Endodermal cell (in vitro differentiated cells): ENCODE data around the gene VKORC1. TPM values are rescaled to one million over a fixed set of nuclear protein-coding genes. Genes with fewer than 3 reads are reported as not detected.
"Not testable (repeated sequence)": the region's sequence is repeated elsewhere in the genome, so short reads cannot be mapped to it uniquely, and the experiment has no call there.

Experiments
- DNase-seq: peaks from one replicate; pipeline ENCODE4 v3.0.0-alpha.2; 2017
- H3K27ac ChIP-seq: 2 replicates; pipeline ENCODE4 v1.5.1; 2013; ENCODE audit warnings: mild to moderate bottlenecking, low read depth, low read length, moderate library complexity
- H3K27me3 ChIP-seq: 2 replicates; pipeline ENCODE4 v1.6.1; 2013; ENCODE audit warnings: mild to moderate bottlenecking, low read length, moderate library complexity; ENCODE audit not compliant: insufficient read depth, control insufficient read depth, poor library complexity, severe bottlenecking
- H3K36me3 ChIP-seq: 2 replicates; pipeline ENCODE4 v1.7.0; 2013; ENCODE audit warnings: mild to moderate bottlenecking, low read length, moderate library complexity; ENCODE audit not compliant: control insufficient read depth, insufficient read depth
- H3K4me1 ChIP-seq: one replicate; pipeline ENCODE4 v1.7.0; 2013; ENCODE audit warnings: low read length; ENCODE audit not compliant: control insufficient read depth, insufficient read depth
- H3K4me3 ChIP-seq: 2 replicates; pipeline ENCODE4 v1.5.1; 2013; ENCODE audit warnings: mild to moderate bottlenecking, low read length, moderate library complexity
- H3K9ac ChIP-seq: 2 replicates; pipeline ENCODE4 v1.6.1; 2013; ENCODE audit warnings: mild to moderate bottlenecking, low read length, moderate library complexity; ENCODE audit not compliant: poor library complexity, severe bottlenecking; ENCODE audit errors: extremely low read depth
- H3K9me3 ChIP-seq: 2 replicates; pipeline ENCODE4 v1.6.1; 2013; ENCODE audit warnings: mild to moderate bottlenecking, low read length, moderate library complexity; ENCODE audit not compliant: control insufficient read depth
- H3K27ac Mint-ChIP-seq: 2 replicates; pipeline ENCODE4 v1.8.0; 2020; ENCODE audit warnings: mixed read lengths
- H3K27me3 Mint-ChIP-seq: 2 replicates; pipeline ENCODE4 v1.8.0; 2021; ENCODE audit warnings: mild to moderate bottlenecking, mixed read lengths; ENCODE audit not compliant: insufficient read depth
- H3K36me3 Mint-ChIP-seq: 2 replicates; pipeline ENCODE4 v1.8.0; 2020; ENCODE audit warnings: low read depth, mixed read lengths
- H3K4me1 Mint-ChIP-seq: 2 replicates; pipeline ENCODE4 v1.8.0; 2020; ENCODE audit warnings: mixed read lengths
- H3K4me3 Mint-ChIP-seq: 2 replicates; pipeline ENCODE4 v1.8.0; 2020; ENCODE audit warnings: mild to moderate bottlenecking, moderate library complexity, mixed read lengths
- H3K9me3 Mint-ChIP-seq: 2 replicates; pipeline ENCODE4 v1.8.0; 2020; ENCODE audit warnings: mild to moderate bottlenecking, mixed read lengths
- CTCF ChIP-seq: fragments of 200-600 bp; sonication (generic); conservative IDR thresholded peaks from 2 replicates; pipeline ENCODE4 v1.5.0; 2021; ENCODE audit warnings: antibody characterized with exemption, mild to moderate bottlenecking
- WGBS, 2 experiments: methylation state at CpG; one replicate each; pipeline versions ENCODE4 v1.1.5 to v1.1.7; 2013; ENCODE audit warnings: missing lambda C conversion rate in 2 of 2, mixed read lengths in 1 of 2; ENCODE audit not compliant: insufficient coverage in 1 of 2, insufficient read length in 1 of 2; 5-methylcytosine and 5-hydroxymethylcytosine counted together
- total RNA-seq, 2 donors: library from RNA; stranded (reverse); fragmentation: NEBNext Ultra II Directional in 1 of 2; extraction: Animal tissue kit (Norgen Biotek cat#: 25700) in 1 of 2; gene quantifications; 2 replicates in 1 of 2; 3 replicates in 1 of 2; pipeline ENCODE4 v1.2.1, GENCODE V29; 2021

Gene VKORC1
- total RNA-seq, 2 donors from 2014 or later = 53.7 to 63.0 TPM

DNA sequence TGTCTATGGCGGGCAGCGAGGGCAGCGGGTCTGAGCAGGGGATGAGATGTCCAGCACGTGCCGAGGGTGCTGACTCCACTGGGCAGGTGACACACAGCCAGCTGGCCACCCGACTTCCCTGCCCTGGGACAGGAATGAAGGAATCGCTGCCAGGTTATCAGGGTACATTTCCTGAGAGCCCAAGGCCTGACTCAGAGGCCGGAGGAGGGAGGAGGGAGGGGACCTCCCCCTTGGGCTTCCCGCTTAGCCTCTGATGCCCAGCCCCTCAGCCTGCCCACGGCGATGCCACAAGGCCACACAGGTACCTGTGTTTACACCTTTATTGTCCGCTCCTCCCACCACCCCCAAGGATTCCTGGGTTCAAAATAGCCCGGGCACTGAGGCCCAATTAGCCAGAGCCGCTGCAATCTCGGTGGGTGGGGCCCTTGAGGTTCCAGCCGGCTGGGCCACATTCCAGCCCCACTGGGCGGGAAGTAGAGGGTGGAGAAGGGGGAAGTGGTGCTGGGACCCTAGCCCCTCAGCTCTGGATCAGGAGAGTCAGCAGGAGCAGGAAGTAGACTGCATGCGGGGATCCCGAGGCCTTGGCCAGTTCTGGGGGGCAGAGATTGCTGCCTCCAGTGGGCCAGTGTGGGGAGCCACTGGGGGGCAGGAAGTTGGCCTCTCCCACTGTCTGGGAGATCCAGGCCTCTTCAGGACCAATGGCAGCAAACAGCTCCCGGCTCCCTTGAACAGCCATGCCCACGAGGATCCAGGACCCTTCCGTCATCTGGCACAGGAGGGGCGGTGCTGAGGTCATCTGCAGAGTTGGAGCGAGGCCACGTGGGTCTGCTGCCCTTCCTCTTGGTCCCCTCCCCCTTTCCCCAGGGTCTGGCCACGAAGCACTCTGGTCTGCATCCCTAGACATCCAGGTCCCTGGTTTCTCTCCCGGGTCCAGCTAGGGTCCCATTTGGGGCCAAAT lies 44.3 kb upstream of the VKORC1 start:
- WGBS, 2 experiments = 78 to 88% methylated on average over 5 to 27 of the region's 27 CpGs
- no peak overlapping the region for H3K4me3 ChIP-seq
- no peak overlapping the region for H3K27ac ChIP-seq
- H3K9ac ChIP-seq = no peak overlapping the region
- peak; percentile 89 for DNase-seq
- Mint-ChIP-seq H3K4me3 (no peak overlapping the region), H3K36me3 (no peaks in the 10 kb centered on the region), H3K4me1 (peaks cover 26% of the 10 kb centered on the region), H3K27me3 (peaks cover 9% of the 10 kb centered on the region), H3K9me3 (no peaks in the 10 kb centered on the region), H3K27ac (no peak overlapping the region)
- no peaks in the 10 kb centered on the region for H3K27me3 ChIP-seq
- no peaks in the 10 kb centered on the region for H3K9me3 ChIP-seq
- TF ChIP-seq CTCF = no peak
- peaks cover 7% of the 10 kb centered on the region for H3K4me1 ChIP-seq
- H3K36me3 ChIP-seq = no peaks in the 10 kb centered on the region

DNA sequence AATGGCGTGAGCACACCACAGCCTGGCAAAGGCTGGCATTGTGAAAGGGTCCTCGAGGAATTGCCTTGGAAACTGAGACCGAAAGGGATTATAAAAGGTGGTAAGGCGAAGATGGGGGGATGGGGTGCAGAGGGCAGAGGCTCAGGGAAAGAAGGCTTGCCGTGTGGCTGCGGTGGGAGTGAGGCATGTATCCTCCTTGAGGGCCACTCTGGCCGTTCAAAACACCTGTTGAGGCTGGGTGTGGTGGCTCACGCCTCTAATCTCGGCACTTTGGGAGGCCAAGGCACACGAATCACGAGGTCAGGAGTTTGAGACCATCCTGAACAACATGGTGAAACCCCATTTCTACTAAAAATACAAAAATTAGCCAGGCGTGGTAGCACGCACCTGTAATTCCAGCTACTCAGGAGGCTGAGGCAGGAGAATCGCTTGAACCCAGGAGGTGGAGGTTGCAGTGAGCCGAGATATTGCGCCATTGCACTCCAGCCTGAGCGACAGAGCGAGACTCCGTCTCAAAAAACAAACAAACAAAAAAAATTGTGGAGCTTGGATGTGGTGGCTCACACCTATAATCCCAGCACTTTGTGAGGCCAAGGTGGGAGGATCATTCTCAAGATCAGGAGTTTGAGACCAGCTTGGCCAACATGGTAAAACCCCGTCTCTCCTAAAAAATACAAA lies 42.4 kb upstream of the VKORC1 start:
- H3K4me3 Mint-ChIP-seq, DNase-seq, H3K4me3 ChIP-seq, H3K27me3 Mint-ChIP-seq, H3K27ac ChIP-seq, H3K9ac ChIP-seq, H3K9me3 ChIP-seq, H3K9me3 Mint-ChIP-seq, H3K27me3 ChIP-seq, H3K27ac Mint-ChIP-seq, H3K36me3 ChIP-seq: not testable (repeated sequence)
- 90 to 95% methylated on average over 12 to 20 of the region's 20 CpGs for WGBS, 2 experiments
- Mint-ChIP-seq H3K36me3 (peaks cover 14% of the 10 kb centered on the region), H3K4me1 (peaks cover 35% of the 10 kb centered on the region)
- peaks cover 13% of the 10 kb centered on the region for H3K4me1 ChIP-seq

GRCh38 chr16:31136287-31136662 lies 41.7 kb upstream of the VKORC1 start:
- peaks cover 31% of the 10 kb centered on the region for H3K4me1 Mint-ChIP-seq

More at GRCh38 chr16:31136287-31136662, 41.7 kb upstream of the VKORC1 start:
- Histone ChIP-seq H3K36me3 (peaks cover 5% of the 10 kb centered on the region), H3K27me3 (no peaks in the 10 kb centered on the region), H3K4me3 (no peak overlapping the region), H3K27ac (no peak overlapping the region), H3K4me1 (peaks cover 10% of the 10 kb centered on the region), H3K9ac (no peak overlapping the region), H3K9me3 (no peaks in the 10 kb centered on the region)
- Mint-ChIP-seq H3K9me3 (no peaks in the 10 kb centered on the region), H3K36me3 (peaks cover 16% of the 10 kb centered on the region), H3K4me3 (peak overlapping the region; percentile 90), H3K27ac (peak overlapping the region; percentile 96), H3K27me3 (no peaks in the 10 kb centered on the region)
- peak; percentile 31 for DNase-seq
- TF ChIP-seq CTCF = no peak
- WGBS, 2 experiments = 77 to 91% methylated on average over 4 to 6 of the region's 6 CpGs
